K562 (cell line): ENCODE results near the gene CHRM4. TPM values are rescaled to one million over a fixed set of nuclear protein-coding genes. Genes with fewer than 3 reads are reported as not detected.
A peak's percentile ranks its signal among the peaks of the same experiment; 100 is the strongest.

Experiments used
- CHD1 ChIP-seq: fragments of 200-600 bp; sonication (generic); IDR thresholded peaks from one replicate; pipeline ENCODE4 v1.6.1; 2012; ENCODE audit warnings: mild to moderate bottlenecking, moderate library complexity, low read length, inconsistent platforms
- FOXA3 ChIP-seq, 2 experiments: fragments of 450-650 bp in 1 of 2; sonication (generic) in 1 of 2; formaldehyde crosslinking; IDR thresholded peaks in 1 of 2; conservative IDR thresholded peaks in 1 of 2; 2 replicates each; pipeline versions ENCODE4 v1.4.0 to v1.8.0; 2020 to 2022; ENCODE audit warnings: mild to moderate bottlenecking in 2 of 2, missing genetic modification reagents in 1 of 2
- FUS ChIP-seq: fragments of 200-400 bp; formaldehyde crosslinking; optimal IDR thresholded peaks from 2 replicates; pipeline ENCODE3; 2017; ENCODE audit warnings: low read depth, low read length
- HDGF ChIP-seq: fragments of 450-650 bp; IDR thresholded peaks from 2 replicates; pipeline ENCODE4 v1.6.1; 2016
- JUND ChIP-seq, 2 experiments: IDR thresholded peaks; 2 replicates in 1 of 2; 3 replicates in 1 of 2; pipeline ENCODE4 v1.6.1; 2011; ENCODE audit warnings: borderline replicate concordance in 2 of 2, low read depth in 2 of 2, low read length in 2 of 2, improper control_type of control experiment in 1 of 2, missing biosample characterization in 1 of 2, missing genetic modification characterization in 1 of 2, missing genetic modification reagents in 1 of 2
- NFE2L1 ChIP-seq: fragments of 450-650 bp; IDR thresholded peaks from 2 replicates; pipeline ENCODE4 v1.6.1; 2016; ENCODE audit warnings: missing genetic modification characterization, low read depth, mild to moderate bottlenecking, missing compliant biosample characterization, moderate library complexity, borderline replicate concordance
- NR2F6 ChIP-seq: fragments of 450-650 bp; formaldehyde crosslinking; IDR thresholded peaks from 2 replicates; pipeline ENCODE4 v1.4.0; 2020; ENCODE audit warnings: mild to moderate bottlenecking
- PYGO2 ChIP-seq: fragments of 450-650 bp; IDR thresholded peaks from 2 replicates; pipeline ENCODE4 v1.6.1; 2016; ENCODE audit warnings: mild to moderate bottlenecking, missing genetic modification characterization, moderate library complexity, missing compliant biosample characterization
- SETDB1 ChIP-seq: IDR thresholded peaks from one replicate; pipeline ENCODE4 v1.6.1; 2012; ENCODE audit warnings: low read length, control low read depth, inconsistent platforms
- TAF9B ChIP-seq: fragments of 450-650 bp; IDR thresholded peaks from 2 replicates; pipeline ENCODE4 v1.6.1; 2018; ENCODE audit warnings: mild to moderate bottlenecking; ENCODE audit not compliant: partially characterized antibody
- TEAD1 ChIP-seq, 2 experiments: fragments of 450-650 bp in 1 of 2; sonication (generic) in 1 of 2; formaldehyde crosslinking; IDR thresholded peaks; 2 replicates each; pipeline versions ENCODE4 v1.4.0 to v1.8.0; 2020 to 2022; ENCODE audit warnings: mild to moderate bottlenecking in 2 of 2, missing genetic modification reagents in 1 of 2
- ZNF121 ChIP-seq: sonication (generic); formaldehyde crosslinking; conservative IDR thresholded peaks from 2 replicates; pipeline ENCODE4 v1.8.0; 2022; ENCODE audit warnings: missing genetic modification reagents
- polyA plus RNA-seq, 8 experiments: library from polyadenylated mRNA; depleted of rRNA in 4 of 8; stranded (reverse) in 5 of 8; unstranded in 3 of 8; fragments of >200 nt; fragmentation: Nextera tagmentation in 2 of 8; fragmentation: Illumina TruSeq in 1 of 8; extraction: Ambion mirVana in 2 of 8; extraction: Trizol in 1 of 8; gene quantifications; 2 replicates each; pipeline versions ENCODE4 v1.2.1 to v1.2.3, GENCODE V29; 2011 to 2014; ENCODE audit warnings: inconsistent platforms in 1 of 8, missing spikeins in 1 of 8
- total RNA-seq, 7 experiments: library from RNA; depleted of rRNA in 6 of 7; stranded (reverse); fragments of >200 nt in 6 of 7; fragmentation: Illumina TruSeq in 2 of 7; extraction: Trizol in 2 of 7; gene quantifications; 2 replicates each; pipeline versions ENCODE4 v1.2.1 to v1.2.3, GENCODE V29; 2011 to 2021; ENCODE audit warnings: low replicate concordance in 1 of 7
- TF ChIP-seq, protein P1 (sequence below): fragments of 450-650 bp; IDR thresholded peaks from 2 replicates; pipeline ENCODE4 v1.6.1; 2016; ENCODE audit warnings: low read depth, mild to moderate bottlenecking, moderate library complexity
- TF ChIP-seq, protein P2 (sequence below), 2 experiments: fragments of 450-650 bp; conservative IDR thresholded peaks; 2 replicates each; pipeline ENCODE4 v1.6.1; 2017; ENCODE audit warnings: mild to moderate bottlenecking in 2 of 2, moderate library complexity in 2 of 2
- TF ChIP-seq, protein P3 (sequence below), 2 experiments: fragments of 450-650 bp in 1 of 2; sonication (generic) in 1 of 2; formaldehyde crosslinking in 1 of 2; IDR thresholded peaks; 2 replicates each; pipeline versions ENCODE4 v1.7.1 to v1.9.0; 2016 to 2022; ENCODE audit warnings: inconsistent platforms in 1 of 2, mild to moderate bottlenecking in 1 of 2, missing genetic modification reagents in 1 of 2

CHRM4 gene
- total and polyA plus RNA-seq, 9 of the 15 experiments (the other 6 are each of a cell fraction or from before 2014, with no cell fraction given) = 0.22 to 1.3 (median 0.40) TPM; not detected in 2

DNA sequence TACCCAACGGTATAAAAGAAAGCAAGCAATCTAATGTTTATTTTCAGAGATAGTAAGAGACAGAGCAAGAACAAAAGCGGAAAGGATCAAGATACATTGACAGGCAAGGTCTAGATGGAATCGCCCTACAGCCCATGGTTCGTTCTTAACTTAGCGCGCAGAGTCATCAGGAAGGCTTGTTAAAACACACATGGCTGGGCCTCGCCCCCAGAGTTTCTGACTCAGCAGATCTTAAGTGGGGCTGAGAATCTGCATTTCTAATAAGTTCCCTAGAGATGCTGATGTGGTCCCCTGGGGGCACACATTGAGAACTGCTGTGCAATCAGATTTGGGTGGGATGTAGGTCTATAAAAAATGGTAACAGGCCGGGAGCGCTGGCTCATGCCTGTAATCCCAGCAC lies 35.8 kb upstream of the CHRM4 start (continued):
- peak; percentile 71 for TF ChIP-seq JUND (IDR thresholded peaks at IDR 0.05; ENCODE audit: borderline replicate concordance, low read depth, low read length)
- TF ChIP-seq JUND (tag; IDR thresholded peaks at IDR 0.05; ENCODE audit: borderline replicate concordance, low read depth, low read length) = peak; percentile 34; the same call in 1 of the 3 replicates
- no peak for TF ChIP-seq SETDB1
- TF ChIP-seq, protein P1, sequence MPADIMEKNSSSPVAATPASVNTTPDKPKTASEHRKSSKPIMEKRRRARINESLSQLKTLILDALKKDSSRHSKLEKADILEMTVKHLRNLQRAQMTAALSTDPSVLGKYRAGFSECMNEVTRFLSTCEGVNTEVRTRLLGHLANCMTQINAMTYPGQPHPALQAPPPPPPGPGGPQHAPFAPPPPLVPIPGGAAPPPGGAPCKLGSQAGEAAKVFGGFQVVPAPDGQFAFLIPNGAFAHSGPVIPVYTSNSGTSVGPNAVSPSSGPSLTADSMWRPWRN = no peak
- no peak for TF ChIP-seq FOXA3 (CRISPR knock-in tag; conservative IDR thresholded peaks at IDR 0.05 in 1 of 2, IDR thresholded peaks at IDR 0.05 in 1 of 2)
- TF ChIP-seq ZNF121 (CRISPR knock-in tag) = no peak
- TF ChIP-seq HDGF = no peak
- TF ChIP-seq TAF9B = peak; percentile 14
- TF ChIP-seq NFE2L1 (tag) = 0 out of 2 replicates have a peak, but pooled peaks have one; percentile 16
- no peak for TF ChIP-seq CHD1
- TF ChIP-seq, protein P2, sequence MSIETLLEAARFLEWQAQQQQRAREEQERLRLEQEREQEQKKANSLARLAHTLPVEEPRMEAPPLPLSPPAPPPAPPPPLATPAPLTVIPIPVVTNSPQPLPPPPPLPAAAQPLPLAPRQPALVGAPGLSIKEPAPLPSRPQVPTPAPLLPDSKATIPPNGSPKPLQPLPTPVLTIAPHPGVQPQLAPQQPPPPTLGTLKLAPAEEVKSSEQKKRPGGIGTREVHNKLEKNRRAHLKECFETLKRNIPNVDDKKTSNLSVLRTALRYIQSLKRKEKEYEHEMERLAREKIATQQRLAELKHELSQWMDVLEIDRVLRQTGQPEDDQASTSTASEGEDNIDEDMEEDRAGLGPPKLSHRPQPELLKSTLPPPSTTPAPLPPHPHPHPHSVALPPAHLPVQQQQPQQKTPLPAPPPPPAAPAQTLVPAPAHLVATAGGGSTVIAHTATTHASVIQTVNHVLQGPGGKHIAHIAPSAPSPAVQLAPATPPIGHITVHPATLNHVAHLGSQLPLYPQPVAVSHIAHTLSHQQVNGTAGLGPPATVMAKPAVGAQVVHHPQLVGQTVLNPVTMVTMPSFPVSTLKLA (conservative IDR thresholded peaks at IDR 0.05) = peak; percentile 79 to 87
- 0 out of 2 replicates have a peak, but pooled peaks have one; percentile 7 for TF ChIP-seq PYGO2 (tag)
- TF ChIP-seq, protein P3, sequence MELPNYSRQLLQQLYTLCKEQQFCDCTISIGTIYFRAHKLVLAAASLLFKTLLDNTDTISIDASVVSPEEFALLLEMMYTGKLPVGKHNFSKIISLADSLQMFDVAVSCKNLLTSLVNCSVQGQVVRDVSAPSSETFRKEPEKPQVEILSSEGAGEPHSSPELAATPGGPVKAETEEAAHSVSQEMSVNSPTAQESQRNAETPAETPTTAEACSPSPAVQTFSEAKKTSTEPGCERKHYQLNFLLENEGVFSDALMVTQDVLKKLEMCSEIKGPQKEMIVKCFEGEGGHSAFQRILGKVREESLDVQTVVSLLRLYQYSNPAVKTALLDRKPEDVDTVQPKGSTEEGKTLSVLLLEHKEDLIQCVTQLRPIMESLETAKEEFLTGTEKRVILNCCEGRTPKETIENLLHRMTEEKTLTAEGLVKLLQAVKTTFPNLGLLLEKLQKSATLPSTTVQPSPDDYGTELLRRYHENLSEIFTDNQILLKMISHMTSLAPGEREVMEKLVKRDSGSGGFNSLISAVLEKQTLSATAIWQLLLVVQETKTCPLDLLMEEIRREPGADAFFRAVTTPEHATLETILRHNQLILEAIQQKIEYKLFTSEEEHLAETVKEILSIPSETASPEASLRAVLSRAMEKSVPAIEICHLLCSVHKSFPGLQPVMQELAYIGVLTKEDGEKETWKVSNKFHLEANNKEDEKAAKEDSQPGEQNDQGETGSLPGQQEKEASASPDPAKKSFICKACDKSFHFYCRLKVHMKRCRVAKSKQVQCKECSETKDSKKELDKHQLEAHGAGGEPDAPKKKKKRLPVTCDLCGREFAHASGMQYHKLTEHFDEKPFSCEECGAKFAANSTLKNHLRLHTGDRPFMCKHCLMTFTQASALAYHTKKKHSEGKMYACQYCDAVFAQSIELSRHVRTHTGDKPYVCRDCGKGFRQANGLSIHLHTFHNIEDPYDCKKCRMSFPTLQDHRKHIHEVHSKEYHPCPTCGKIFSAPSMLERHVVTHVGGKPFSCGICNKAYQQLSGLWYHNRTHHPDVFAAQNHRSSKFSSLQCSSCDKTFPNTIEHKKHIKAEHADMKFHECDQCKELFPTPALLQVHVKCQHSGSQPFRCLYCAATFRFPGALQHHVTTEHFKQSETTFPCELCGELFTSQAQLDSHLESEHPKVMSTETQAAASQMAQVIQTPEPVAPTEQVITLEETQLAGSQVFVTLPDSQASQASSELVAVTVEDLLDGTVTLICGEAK (IDR thresholded peaks at IDR 0.05) = no peak
- TF ChIP-seq, protein P3 (CRISPR knock-in tag; IDR thresholded peaks at IDR 0.05) = no peak
- no peak for TF ChIP-seq FUS
- no peak for TF ChIP-seq TEAD1 (CRISPR knock-in tag; IDR thresholded peaks at IDR 0.05)
- no peak for TF ChIP-seq NR2F6 (CRISPR knock-in tag)
